ENCODE data around the gene RCAN1.

GRCh38 chr21:34589511-34590282 lies 25.2 kb downstream of the RCAN1 start:
- TF ChIP-seq, protein P1, sequence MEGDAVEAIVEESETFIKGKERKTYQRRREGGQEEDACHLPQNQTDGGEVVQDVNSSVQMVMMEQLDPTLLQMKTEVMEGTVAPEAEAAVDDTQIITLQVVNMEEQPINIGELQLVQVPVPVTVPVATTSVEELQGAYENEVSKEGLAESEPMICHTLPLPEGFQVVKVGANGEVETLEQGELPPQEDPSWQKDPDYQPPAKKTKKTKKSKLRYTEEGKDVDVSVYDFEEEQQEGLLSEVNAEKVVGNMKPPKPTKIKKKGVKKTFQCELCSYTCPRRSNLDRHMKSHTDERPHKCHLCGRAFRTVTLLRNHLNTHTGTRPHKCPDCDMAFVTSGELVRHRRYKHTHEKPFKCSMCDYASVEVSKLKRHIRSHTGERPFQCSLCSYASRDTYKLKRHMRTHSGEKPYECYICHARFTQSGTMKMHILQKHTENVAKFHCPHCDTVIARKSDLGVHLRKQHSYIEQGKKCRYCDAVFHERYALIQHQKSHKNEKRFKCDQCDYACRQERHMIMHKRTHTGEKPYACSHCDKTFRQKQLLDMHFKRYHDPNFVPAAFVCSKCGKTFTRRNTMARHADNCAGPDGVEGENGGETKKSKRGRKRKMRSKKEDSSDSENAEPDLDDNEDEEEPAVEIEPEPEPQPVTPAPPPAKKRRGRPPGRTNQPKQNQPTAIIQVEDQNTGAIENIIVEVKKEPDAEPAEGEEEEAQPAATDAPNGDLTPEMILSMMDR (conservative IDR thresholded peaks at IDR 0.05; ENCODE audit: low read depth, low read length): no peak
- TF ChIP-seq EZH2 (IDR thresholded peaks at IDR 0.05; ENCODE audit: borderline replicate concordance, low read depth, low read length, poor library complexity, severe bottlenecking): no peak
